IMR-90 (cell line): ENCODE data around the gene TCF7L1. TPM values are rescaled to one million over a fixed set of nuclear protein-coding genes. Genes with fewer than 3 reads are reported as not detected.
A peak's percentile ranks its signal among the peaks of the same experiment; 100 is the strongest.

Experiments
- ATAC-seq: fragments of 200-7000 bp; cut with Tn5 transposase; 2 replicates; pipeline ENCODE4 v1.9.1; 2020; ENCODE audit warnings: low read depth, mild to moderate bottlenecking, moderate library complexity
- BruUV-seq: library from RNA; stranded (reverse); fragments of 400-500 nt; replicated peaks from 2 replicates; lab custom pipeline; 2021; lab: Mats Ljungman, UMichigan
- CTCF ChIA-PET: fragments of 300-600 bp; formaldehyde crosslinking; extraction: SDS; loops from one replicate; lab custom pipeline; 2021; ENCODE audit warnings: antibody characterized with exemption; lab: Yijun Ruan, JAX
- POLR2A ChIA-PET: fragments of 300-600 bp; sonication (Branson Sonifier 250); formaldehyde crosslinking; loops from one replicate; lab custom pipeline; 2022; ENCODE audit warnings: antibody characterized with exemption; ENCODE audit not compliant: unreplicated experiment; lab: Charles Lee
- DNase-seq: peaks from one replicate; pipeline ENCODE4 v3.0.0; 2013
- H2AFZ ChIP-seq: replicated peaks from 2 replicates; pipeline ENCODE3; 2013; ENCODE audit warnings: low read length, mild to moderate bottlenecking; ENCODE audit not compliant: poor library complexity
- H2AK5ac ChIP-seq: 2 replicates; pipeline ENCODE4 v1.6.1; 2013; ENCODE audit warnings: low read depth, low read length, inconsistent platforms
- H2AK9ac ChIP-seq: replicated peaks from 2 replicates; pipeline ENCODE3; 2013; ENCODE audit warnings: mild to moderate bottlenecking, low read depth, low read length, moderate library complexity; ENCODE audit not compliant: poor library complexity
- H2BK120ac ChIP-seq: 2 replicates; pipeline ENCODE4 v1.6.1; 2013; ENCODE audit warnings: low read depth, low read length, inconsistent platforms
- H2BK15ac ChIP-seq: 3 replicates; pipeline ENCODE4 v1.6.1; 2013; ENCODE audit warnings: low read depth, low read length, inconsistent platforms
- H2BK20ac ChIP-seq: 2 replicates; pipeline ENCODE4 v1.6.1; 2013; ENCODE audit warnings: low read depth, mild to moderate bottlenecking, inconsistent platforms, low read length, moderate library complexity
- H2BK5ac ChIP-seq: 2 replicates; pipeline ENCODE4 v1.6.1; 2013; ENCODE audit warnings: mild to moderate bottlenecking, low read depth, low read length, inconsistent platforms; ENCODE audit not compliant: poor library complexity, severe bottlenecking
- H3K14ac ChIP-seq: replicated peaks from 2 replicates; pipeline ENCODE4 v1.6.1; 2013; ENCODE audit warnings: low read depth, low read length, inconsistent platforms
- H3K18ac ChIP-seq: 2 replicates; pipeline ENCODE4 v1.6.1; 2013; ENCODE audit warnings: low read depth, low read length, control low read depth
- H3K23ac ChIP-seq: 2 replicates; pipeline ENCODE4 v1.6.1; 2013; ENCODE audit warnings: low read depth, low read length, inconsistent platforms
- H3K27ac ChIP-seq: 2 replicates; pipeline ENCODE4 v1.5.1; 2013; ENCODE audit warnings: mild to moderate bottlenecking, control low read depth, low read length; ENCODE audit not compliant: insufficient read depth
- H3K27me3 ChIP-seq: 2 replicates; pipeline ENCODE4 v1.6.1; 2013; ENCODE audit warnings: low read length; ENCODE audit not compliant: control insufficient read depth, insufficient read depth
- H3K36me3 ChIP-seq: 2 replicates; pipeline ENCODE4 v1.6.1; 2013; ENCODE audit warnings: low read length, mixed read lengths; ENCODE audit not compliant: control insufficient read depth, insufficient read depth
- H3K4ac ChIP-seq: 2 replicates; pipeline ENCODE4 v1.6.1; 2013; ENCODE audit warnings: low read depth, low read length, inconsistent platforms
- H3K4me1 ChIP-seq: 2 replicates; pipeline ENCODE4 v1.6.1; 2013; ENCODE audit warnings: low read length, mixed read lengths; ENCODE audit not compliant: control insufficient read depth, insufficient read depth
- H3K4me2 ChIP-seq: 2 replicates; pipeline ENCODE4 v1.6.1; 2013; ENCODE audit warnings: low read depth, mild to moderate bottlenecking, control low read depth, low read length, moderate library complexity
- H3K4me3 ChIP-seq: 2 replicates; pipeline ENCODE4 v1.5.1; 2013; ENCODE audit warnings: low read depth, mild to moderate bottlenecking, control low read depth, low read length, moderate library complexity; ENCODE audit not compliant: insufficient read depth
- H3K56ac ChIP-seq: 2 replicates; pipeline ENCODE4 v1.6.1; 2013; ENCODE audit warnings: low read length, inconsistent platforms; ENCODE audit not compliant: insufficient read depth; ENCODE audit errors: extremely low read depth
- H3K79me1 ChIP-seq, 2 experiments: 2 replicates each; pipeline ENCODE4 v1.6.1; 2013; ENCODE audit warnings: low read length in 2 of 2, inconsistent platforms in 1 of 2, low read depth in 1 of 2
- H3K9ac ChIP-seq: 2 replicates; pipeline ENCODE4 v1.6.1; 2013; ENCODE audit warnings: low read depth, low read length, control low read depth
- H3K9me1 ChIP-seq: 2 replicates; pipeline ENCODE4 v1.6.1; 2013; ENCODE audit warnings: low read length, inconsistent platforms; ENCODE audit not compliant: insufficient read depth
- H3K9me3 ChIP-seq: 2 replicates; pipeline ENCODE4 v1.6.1; 2013; ENCODE audit warnings: low read length; ENCODE audit not compliant: control insufficient read depth, insufficient read depth
- H4K20me1 ChIP-seq: 2 replicates; pipeline ENCODE4 v1.6.1; 2013; ENCODE audit warnings: low read length, inconsistent platforms; ENCODE audit not compliant: insufficient read depth
- H4K5ac ChIP-seq: 2 replicates; pipeline ENCODE4 v1.6.1; 2013; ENCODE audit warnings: mild to moderate bottlenecking, low read depth, low read length, control low read depth
- H4K8ac ChIP-seq, 2 experiments: 2 replicates each; pipeline ENCODE4 v1.6.1; 2013; ENCODE audit warnings: low read depth in 2 of 2, low read length in 2 of 2, control low read depth in 1 of 2, inconsistent platforms in 1 of 2
- H4K91ac ChIP-seq: 2 replicates; pipeline ENCODE4 v1.6.1; 2013; ENCODE audit warnings: low read depth, low read length, inconsistent platforms; ENCODE audit not compliant: insufficient read depth
- BHLHE40 ChIP-seq: fragments of 150-350 bp; IDR thresholded peaks from 2 replicates; pipeline ENCODE4 v1.6.1; 2016; ENCODE audit warnings: mild to moderate bottlenecking, low read depth, low read length
- CEBPB ChIP-seq: IDR thresholded peaks from 2 replicates; pipeline ENCODE4 v1.6.1; 2012; ENCODE audit warnings: low read depth, low read length, improper control_type of control experiment
- FOS ChIP-seq: fragments of 150-350 bp; IDR thresholded peaks from 2 replicates; pipeline ENCODE4 v1.6.1; 2016; ENCODE audit warnings: low read depth, low read length
- MAFK ChIP-seq: IDR thresholded peaks from 2 replicates; pipeline ENCODE4 v1.6.1; 2012; ENCODE audit warnings: low read depth, low read length, improper control_type of control experiment
- MAZ ChIP-seq: IDR thresholded peaks from 2 replicates; pipeline ENCODE4 v1.6.1; 2012; ENCODE audit warnings: low read depth, mild to moderate bottlenecking, low read length, improper control_type of control experiment, moderate library complexity, borderline replicate concordance
- NFE2L2 ChIP-seq: fragments of 150-350 bp; IDR thresholded peaks from 2 replicates; pipeline ENCODE4 v1.6.1; 2016; ENCODE audit warnings: low read depth, mild to moderate bottlenecking, low read length
- POLR2A ChIP-seq: IDR thresholded peaks from 2 replicates; pipeline ENCODE4 v1.6.1; 2012; ENCODE audit warnings: mild to moderate bottlenecking, low read depth, low read length
- RAD21 ChIP-seq: IDR thresholded peaks from 2 replicates; pipeline ENCODE4 v1.6.1; 2012; ENCODE audit warnings: low read length, improper control_type of control experiment
- RCOR1 ChIP-seq: IDR thresholded peaks from 2 replicates; pipeline ENCODE4 v1.6.1; 2012; ENCODE audit warnings: mild to moderate bottlenecking, low read length, improper control_type of control experiment; ENCODE audit not compliant: insufficient replicate concordance
- RFX5 ChIP-seq: IDR thresholded peaks from 2 replicates; pipeline ENCODE4 v1.8.0; 2012; ENCODE audit warnings: low read depth, mild to moderate bottlenecking, low read length, moderate library complexity
- SMC3 ChIP-seq: fragments of 150-350 bp; IDR thresholded peaks from 2 replicates; pipeline ENCODE4 v1.6.1; 2016; ENCODE audit warnings: low read depth, mild to moderate bottlenecking, antibody characterized with exemption, low read length, moderate library complexity
- WGBS, 2 experiments: methylation state at CpG; one replicate each; pipeline versions ENCODE4 v1.1.5 to v1.1.7; 2013; ENCODE audit warnings: missing lambda C conversion rate in 2 of 2; ENCODE audit not compliant: insufficient read length in 1 of 2; ENCODE audit errors: extremely low coverage in 2 of 2; 5-methylcytosine and 5-hydroxymethylcytosine counted together
- dilution Hi-C: fragments of 300-500 bp; cut with HindIII; formaldehyde crosslinking; loops from one replicate; pipeline ENCODE4 v1.14.3; 2018; ENCODE audit warnings: low sequenced_read_pairs; ENCODE audit not compliant: unreplicated experiment
- in situ Hi-C: fragments of 300-500 bp; cut with MboI; formaldehyde crosslinking; loops from 3 replicates; pipeline ENCODE4 v1.14.3; 2019; ENCODE audit warnings: low sequenced_read_pairs, inconsistent platforms, mixed read lengths
- intact Hi-C: fragments of 100-400 bp; cut with micrococcal nuclease; formaldehyde crosslinking; loops from 2 replicates; pipeline ENCODE4 v1.10.0; 2022
- polyA plus RNA-seq, 3 experiments: library from polyadenylated mRNA; depleted of rRNA; stranded (reverse); fragments of >200 nt; gene quantifications; 2 replicates each; pipeline ENCODE4 v1.2.3, GENCODE V29; 2012; ENCODE audit warnings: low replicate concordance in 1 of 3
- total RNA-seq: library from RNA; depleted of rRNA; stranded (reverse); fragments of >200 nt; gene quantifications from 2 replicates; pipeline ENCODE4 v1.2.3, GENCODE V29; 2012
- TF ChIP-seq, protein P1 (sequence below): conservative IDR thresholded peaks from 2 replicates; pipeline ENCODE4 v1.5.1; 2012; ENCODE audit warnings: mild to moderate bottlenecking, low read depth, low read length, improper control_type of control experiment
- TF ChIP-seq, protein P2 (sequence below): fragments of 150-350 bp; IDR thresholded peaks from 2 replicates; pipeline ENCODE4 v1.6.1; 2017; ENCODE audit warnings: mild to moderate bottlenecking, antibody characterized with exemption, low read length, low read depth

TCF7L1 gene
- total and polyA plus RNA-seq, 2 of the 4 experiments (the other 2 are of a cell fraction) = 0.72 to 11.1 TPM

DNA sequence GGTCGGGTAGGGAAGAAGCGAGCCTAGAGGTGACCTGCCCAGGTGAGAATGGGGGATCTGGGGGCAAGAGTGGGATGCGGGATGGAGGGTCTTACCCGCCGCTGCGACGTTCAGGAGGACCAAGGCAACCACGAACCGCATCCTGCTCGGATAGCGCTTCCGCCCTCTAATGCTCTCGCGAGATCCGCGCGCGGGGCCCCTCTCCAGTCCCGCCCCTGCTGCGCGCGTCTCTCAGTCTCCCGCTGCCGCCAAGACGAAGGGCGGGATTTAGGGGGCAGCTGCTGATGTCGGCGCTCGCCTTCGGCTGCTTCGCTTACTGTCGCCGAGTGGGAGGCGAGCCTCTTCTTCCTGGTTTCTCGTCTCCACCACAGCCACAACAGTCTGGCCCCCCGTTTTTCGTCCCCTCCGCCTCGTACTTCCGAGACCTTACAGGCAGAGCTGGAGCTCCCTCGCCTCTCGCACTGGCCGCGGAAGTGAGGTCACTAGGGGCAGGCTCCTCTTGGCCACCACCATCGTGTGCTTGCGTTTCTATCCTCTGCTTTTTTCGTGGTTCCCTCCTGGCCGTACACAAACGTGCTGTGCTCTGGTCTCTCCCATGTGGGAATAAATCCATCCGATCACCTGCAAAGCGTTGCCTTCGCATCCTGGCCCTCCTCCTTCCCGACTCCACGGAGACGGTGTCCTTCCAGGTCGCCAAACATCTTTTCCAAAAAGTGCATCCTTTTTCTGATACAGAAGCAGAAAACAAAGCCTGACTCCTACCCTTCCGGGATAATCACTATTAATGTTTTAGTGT is 194.8 kb downstream of the TCF7L1 start, which contains the start of gene TGOLN2:
TSS of gene TGOLN2 (minus strand) at position 168 of the 796 bp plus-strand sequence. CDS start at position 141, 27 bp downstream.
- 0% methylated on average over 39 of the region's 57 CpGs; no CpG with 5 or more reads in 1 of the 2 experiments for WGBS, 2 experiments
- in situ Hi-C loops = no loop called here
- dilution Hi-C loops = no loop called here

More for the DNA sequence above, 194.8 kb downstream of the TCF7L1 start, which contains the start of gene TGOLN2:
- peak within 1 kb of the TSS; percentile 87 for H2BK5ac ChIP-seq
- DNase-seq = peak; percentile 85
- peaks cover 7% of the 10 kb centered on the region for H3K4me1 ChIP-seq
- peak within 1 kb of the TSS; percentile 88 for H4K5ac ChIP-seq
- peak within 1 kb of the TSS; percentile 100 for H3K4me2 ChIP-seq
- intact Hi-C loops = loop anchor here (1.0 to 5.0 kb wide), 2 partner anchors 26 to 224 kb away; partner anchors contain the start of genes ELMOD3 and RETSAT
- ChIA-PET CTCF (interaction anchor here (0.6 kb wide), 2 partner anchors 9 to 217 kb away, joined by 3 read pairs; no protein-coding TSS in a partner anchor), POLR2A (interaction anchor here (0.6 to 1.3 kb wide), 3 partner anchors 26 to 284 kb away, joined by 3 to 6 read pairs (median 5); partner anchors contain the start of genes C2orf68, ELMOD3 and RETSAT)
- H2AK9ac ChIP-seq = peak within 1 kb of the TSS; percentile 95
- H3K4me3 ChIP-seq = peak within 1 kb of the TSS; percentile 57
- peak within 1 kb of the TSS; percentile 25; the same call in 1 of the 2 replicates for H2BK20ac ChIP-seq
- peak within 1 kb of the TSS; percentile 99 for H2AFZ ChIP-seq
- H3K4ac ChIP-seq = peak within 1 kb of the TSS; percentile 92
- H3K56ac ChIP-seq = peak within 1 kb of the TSS; percentile 78
- H3K9me3 ChIP-seq = no peaks in the 10 kb centered on the region
- H2AK5ac ChIP-seq = peak within 1 kb of the TSS; percentile 81
- H2BK15ac ChIP-seq = peak within 1 kb of the TSS; percentile 60; the same call in 1 of the 3 replicates
- H3K79me1 ChIP-seq = peaks cover 3 to 50% of the 10 kb centered on the region in 2 experiments
- peak within 1 kb of the TSS; percentile 90 for H3K27ac ChIP-seq
- TF ChIP-seq RFX5 = no peak
- TF ChIP-seq FOS = no peak
- TF ChIP-seq BHLHE40 = no peak
- no peak for TF ChIP-seq MAFK
- TF ChIP-seq CEBPB = no peak
- TF ChIP-seq POLR2A = peak; percentile 97
- TF ChIP-seq, protein P1, sequence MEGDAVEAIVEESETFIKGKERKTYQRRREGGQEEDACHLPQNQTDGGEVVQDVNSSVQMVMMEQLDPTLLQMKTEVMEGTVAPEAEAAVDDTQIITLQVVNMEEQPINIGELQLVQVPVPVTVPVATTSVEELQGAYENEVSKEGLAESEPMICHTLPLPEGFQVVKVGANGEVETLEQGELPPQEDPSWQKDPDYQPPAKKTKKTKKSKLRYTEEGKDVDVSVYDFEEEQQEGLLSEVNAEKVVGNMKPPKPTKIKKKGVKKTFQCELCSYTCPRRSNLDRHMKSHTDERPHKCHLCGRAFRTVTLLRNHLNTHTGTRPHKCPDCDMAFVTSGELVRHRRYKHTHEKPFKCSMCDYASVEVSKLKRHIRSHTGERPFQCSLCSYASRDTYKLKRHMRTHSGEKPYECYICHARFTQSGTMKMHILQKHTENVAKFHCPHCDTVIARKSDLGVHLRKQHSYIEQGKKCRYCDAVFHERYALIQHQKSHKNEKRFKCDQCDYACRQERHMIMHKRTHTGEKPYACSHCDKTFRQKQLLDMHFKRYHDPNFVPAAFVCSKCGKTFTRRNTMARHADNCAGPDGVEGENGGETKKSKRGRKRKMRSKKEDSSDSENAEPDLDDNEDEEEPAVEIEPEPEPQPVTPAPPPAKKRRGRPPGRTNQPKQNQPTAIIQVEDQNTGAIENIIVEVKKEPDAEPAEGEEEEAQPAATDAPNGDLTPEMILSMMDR = no peak
- no peak for TF ChIP-seq SMC3
- peak; percentile 70; the same call in 1 of the 2 replicates for TF ChIP-seq MAZ
- no peak for TF ChIP-seq RCOR1
- no peak for TF ChIP-seq NFE2L2
- TF ChIP-seq, protein P2, sequence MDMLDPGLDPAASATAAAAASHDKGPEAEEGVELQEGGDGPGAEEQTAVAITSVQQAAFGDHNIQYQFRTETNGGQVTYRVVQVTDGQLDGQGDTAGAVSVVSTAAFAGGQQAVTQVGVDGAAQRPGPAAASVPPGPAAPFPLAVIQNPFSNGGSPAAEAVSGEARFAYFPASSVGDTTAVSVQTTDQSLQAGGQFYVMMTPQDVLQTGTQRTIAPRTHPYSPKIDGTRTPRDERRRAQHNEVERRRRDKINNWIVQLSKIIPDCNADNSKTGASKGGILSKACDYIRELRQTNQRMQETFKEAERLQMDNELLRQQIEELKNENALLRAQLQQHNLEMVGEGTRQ = no peak
- TF ChIP-seq RAD21 = no peak
- BruUV-seq = TSS peak; percentile 98
- H2BK120ac ChIP-seq = peak within 1 kb of the TSS; percentile 58
- peak within 1 kb of the TSS; percentile 91 for H3K23ac ChIP-seq
- peak within 1 kb of the TSS; percentile 97 for H3K9ac ChIP-seq
- no peaks in the 10 kb centered on the region for H3K27me3 ChIP-seq
- peak within 1 kb of the TSS; percentile 92 to 97 for H4K8ac ChIP-seq
- peak within 1 kb of the TSS; percentile 96 for H3K14ac ChIP-seq
- ATAC-seq = peak; percentile 97
- H4K91ac ChIP-seq = peak within 1 kb of the TSS; percentile 91
- peaks cover 8% of the 10 kb centered on the region for H3K9me1 ChIP-seq
- peak within 1 kb of the TSS; percentile 74 for H3K18ac ChIP-seq
- H3K36me3 ChIP-seq = peaks cover 30% of the 10 kb centered on the region
- H4K20me1 ChIP-seq = peaks cover 34% of the 10 kb centered on the region
